ENCODE results near the gene KIAA1549. TPM values are rescaled to one million over a fixed set of nuclear protein-coding genes. Genes with fewer than 3 reads are reported as not detected.

The KIAA1549 gene
- total RNA-seq, 1 donor from 2014 or later, result 2.1 TPM

DNA sequence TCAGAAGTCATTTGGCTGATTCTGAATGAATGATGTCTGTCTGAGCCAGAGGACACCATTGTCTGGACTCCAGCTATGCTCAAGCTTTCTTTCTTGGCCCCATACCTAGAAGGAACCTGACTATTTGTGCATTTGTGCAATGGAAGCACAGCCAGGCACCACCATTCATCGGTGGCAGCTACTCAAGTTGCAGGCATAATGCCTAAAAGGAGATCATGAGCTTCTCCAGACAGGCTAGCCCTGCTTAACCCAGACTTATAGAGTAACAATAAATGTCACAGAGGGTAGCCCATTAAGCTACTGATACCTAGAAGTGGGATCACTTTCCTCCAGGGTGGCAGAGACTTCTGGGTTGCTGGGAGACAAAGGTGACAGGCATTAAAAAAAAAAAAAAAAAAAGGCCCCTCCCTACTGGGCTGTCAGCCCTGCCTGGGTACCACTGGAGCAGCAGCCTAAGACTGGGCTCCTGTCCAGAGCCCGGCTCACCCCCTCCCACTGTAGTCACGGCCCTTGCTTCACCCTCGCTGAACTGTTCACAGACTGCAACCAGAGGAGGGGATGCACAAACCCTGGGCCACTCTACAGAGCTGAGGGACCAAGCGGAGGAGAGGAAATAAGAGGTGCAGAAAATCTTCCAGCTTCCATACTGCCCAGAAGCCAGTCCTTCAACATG, 107.8 kb downstream of the KIAA1549 start:
- intact Hi-C loops (cut with DNase I), result no loop called here
- no peak for ATAC-seq (ENCODE audit: poor library complexity)

DNA sequence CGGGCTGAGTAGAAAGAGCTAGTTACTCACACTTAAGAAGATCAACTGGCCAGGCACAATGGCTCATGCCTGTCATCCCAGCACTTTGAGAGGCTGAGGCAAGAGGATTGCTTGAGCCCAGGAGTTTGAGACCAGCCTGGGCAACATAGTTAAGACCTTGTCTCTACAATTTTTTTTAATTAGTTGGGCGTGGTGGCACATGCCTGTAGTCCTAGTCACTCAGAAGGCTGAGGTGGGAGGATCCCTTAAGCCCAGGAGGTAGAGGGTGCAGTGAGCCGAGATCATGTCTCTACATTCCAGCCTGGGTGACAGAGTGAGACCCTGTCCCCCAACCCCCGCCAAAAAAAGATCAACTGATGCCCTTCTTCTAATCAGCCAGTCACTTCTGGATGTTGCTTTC, 108.6 kb downstream of the KIAA1549 start:
- no peak for ATAC-seq (ENCODE audit: poor library complexity)
- no peak for DNase-seq
- intact Hi-C loops (cut with DNase I), result no loop called here

More for the DNA sequence above, 107.8 kb downstream of the KIAA1549 start:
- no peak for DNase-seq

DNA sequence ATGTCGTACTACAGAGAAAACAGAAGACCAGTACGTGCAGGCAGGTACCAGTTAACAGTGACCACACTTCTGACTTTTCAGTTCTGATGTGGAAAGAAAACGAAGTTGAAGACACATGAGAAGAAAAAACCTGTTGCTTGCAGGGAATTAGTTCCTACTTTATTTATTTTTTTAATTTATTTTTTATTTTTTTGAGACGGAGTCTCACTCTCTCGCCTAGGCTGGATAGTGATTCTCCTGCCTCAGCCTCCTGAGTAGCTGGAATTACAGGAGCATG, 109.4 kb downstream of the KIAA1549 start:
- DNase-seq (no peak), ATAC-seq (ENCODE audit: poor library complexity) (no peak)
- intact Hi-C loops (cut with DNase I), result no loop called here

DNA sequence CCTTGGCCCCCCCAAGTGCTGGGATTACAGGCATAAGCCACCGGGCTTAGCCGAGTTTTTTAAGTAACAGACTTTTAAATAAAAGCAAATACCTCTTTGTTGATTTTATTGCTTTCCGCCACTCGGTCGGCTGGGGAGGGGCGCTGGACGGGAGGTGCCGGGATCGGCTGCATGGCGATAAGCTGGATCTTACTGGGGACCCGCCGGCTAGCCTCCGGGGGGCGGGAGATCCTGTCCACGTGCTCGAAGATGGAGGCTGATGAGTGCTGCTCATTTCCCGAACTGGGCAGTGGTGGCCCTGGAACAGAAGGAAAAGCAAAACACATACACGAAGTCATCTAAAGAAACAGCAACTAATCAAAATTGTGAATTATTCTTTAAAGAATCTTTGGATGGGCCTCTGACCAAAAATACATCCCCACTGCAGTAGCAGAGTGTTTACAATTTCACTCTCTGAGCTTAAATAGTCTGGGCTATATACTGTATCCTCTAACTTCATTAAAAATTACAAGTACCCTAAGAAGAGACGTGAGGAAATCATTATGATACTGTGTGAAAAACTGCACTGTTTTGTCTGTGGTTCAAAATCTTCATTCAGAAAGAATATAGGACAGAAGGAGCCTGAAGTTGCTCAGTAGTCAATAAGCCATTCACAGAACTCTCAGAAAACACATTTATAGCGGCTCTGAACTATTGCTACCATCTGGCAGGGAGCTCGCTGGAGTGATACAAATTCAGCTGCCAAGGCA, 110.0 kb downstream of the KIAA1549 start:
- no peak for ATAC-seq (ENCODE audit: poor library complexity)
- intact Hi-C loops (cut with DNase I), result no loop called here
- DNase-seq, result no peak

DNA sequence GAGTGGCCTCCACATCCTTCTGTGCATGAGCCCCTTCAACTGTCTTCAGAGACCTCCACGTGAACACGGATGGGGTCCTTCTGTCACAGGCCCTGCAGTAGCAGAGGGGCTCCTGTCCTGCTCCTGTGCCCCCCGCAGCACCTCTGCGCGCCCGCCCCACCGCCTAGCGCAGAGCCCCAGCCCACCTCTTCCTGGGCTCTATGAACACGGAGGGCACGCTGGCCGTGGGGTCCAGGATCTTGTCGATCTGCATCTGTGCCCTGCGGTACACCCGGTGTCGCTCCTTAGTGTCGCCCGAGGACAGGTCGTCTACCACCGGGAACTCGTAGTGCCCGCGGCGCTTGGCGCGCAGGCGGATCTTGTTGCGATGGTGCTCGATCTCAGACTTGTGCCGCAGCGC, 111.8 kb downstream of the KIAA1549 start:
- ATAC-seq (ENCODE audit: poor library complexity) (no peak), DNase-seq (no peak)
- intact Hi-C loops (cut with DNase I), result no loop called here

DNA sequence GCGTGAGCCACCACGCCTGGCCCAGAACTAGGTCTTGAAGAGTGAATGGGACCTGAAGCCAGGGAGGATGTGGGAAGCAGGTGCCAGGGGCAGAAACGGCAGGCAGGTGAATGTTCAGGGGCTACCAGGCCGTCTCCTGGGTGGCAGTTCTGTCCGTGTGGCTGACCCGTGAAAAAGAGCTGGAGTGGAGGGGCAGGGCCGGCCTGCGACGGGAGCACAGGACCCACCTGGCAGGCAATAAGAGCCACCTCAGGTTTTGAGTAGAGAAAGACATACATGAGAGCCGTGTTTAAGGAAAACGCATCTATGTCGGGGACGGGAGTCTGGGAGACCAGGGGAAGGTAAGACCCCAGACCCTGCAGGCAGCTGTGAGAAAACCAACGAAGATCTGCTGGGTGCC, 112.5 kb downstream of the KIAA1549 start:
- intact Hi-C loops (cut with DNase I), result no loop called here
- no peak for DNase-seq
- ATAC-seq (ENCODE audit: poor library complexity), result no peak

DNA sequence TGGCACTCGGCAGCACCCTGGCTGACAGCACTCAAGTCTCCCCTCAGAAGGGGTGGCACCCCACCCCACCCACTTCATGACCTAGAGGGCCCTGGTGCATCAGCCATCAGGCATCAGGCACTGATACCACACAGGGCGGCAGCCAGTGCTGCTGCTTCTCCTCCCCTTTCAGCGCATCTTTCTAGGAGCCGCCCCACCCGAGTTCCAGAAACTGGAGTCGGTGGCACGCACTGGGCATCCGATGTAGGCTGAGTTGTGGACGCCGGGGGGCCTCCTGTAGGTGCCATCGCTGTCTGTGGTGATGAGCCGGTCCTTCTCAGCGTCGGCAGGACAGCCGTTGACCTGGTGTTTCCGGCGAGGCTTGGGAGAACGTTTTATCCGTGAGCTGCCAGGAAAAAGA, 113.4 kb downstream of the KIAA1549 start:
- intact Hi-C loops (cut with DNase I), result no loop called here
- no peak for DNase-seq
- no peak for ATAC-seq (ENCODE audit: poor library complexity)

DNA sequence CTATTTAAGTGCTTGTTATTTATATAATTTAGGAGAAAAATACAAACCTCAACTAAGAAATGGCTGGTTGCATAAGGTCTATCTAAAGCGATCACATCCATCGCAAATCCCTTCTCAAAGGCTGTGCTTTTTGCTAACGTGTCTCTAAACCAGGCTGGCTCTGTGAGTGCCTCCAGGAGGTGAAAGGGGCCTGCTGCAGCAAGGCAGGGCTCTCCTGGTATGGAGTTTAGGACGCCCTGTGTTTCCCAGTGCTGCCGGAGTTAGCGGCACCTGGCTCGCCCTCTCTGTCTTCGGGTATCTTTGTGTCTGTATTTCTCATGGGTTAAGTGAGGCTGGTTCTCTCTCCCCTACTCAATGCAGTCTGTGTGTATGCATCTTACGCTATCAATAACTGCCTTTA, 114.8 kb downstream of the KIAA1549 start:
- DNase-seq (no peak), ATAC-seq (ENCODE audit: poor library complexity) (no peak)
- intact Hi-C loops (cut with DNase I), result no loop called here

DNA sequence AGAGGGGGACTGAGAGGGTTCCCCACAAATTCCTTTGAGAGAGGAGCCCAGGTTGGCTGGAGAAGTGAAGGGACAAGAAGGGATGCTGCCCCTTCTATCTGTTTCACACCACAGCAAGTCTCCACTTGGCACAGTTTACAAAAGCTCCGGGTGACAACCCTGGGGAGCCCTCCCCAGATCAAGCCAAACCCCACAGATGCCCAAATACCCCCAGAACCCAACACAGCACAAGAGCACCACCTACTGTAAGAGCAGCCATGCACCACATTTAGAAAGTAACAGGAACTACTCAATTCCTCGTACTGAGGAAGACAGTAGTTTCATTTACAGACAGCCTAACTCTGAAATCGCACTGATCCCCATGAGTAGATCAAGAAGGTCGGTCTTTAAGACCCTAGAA, 115.3 kb downstream of the KIAA1549 start:
- intact Hi-C loops (cut with DNase I), result no loop called here
- DNase-seq (no peak), ATAC-seq (ENCODE audit: poor library complexity) (no peak)

DNA sequence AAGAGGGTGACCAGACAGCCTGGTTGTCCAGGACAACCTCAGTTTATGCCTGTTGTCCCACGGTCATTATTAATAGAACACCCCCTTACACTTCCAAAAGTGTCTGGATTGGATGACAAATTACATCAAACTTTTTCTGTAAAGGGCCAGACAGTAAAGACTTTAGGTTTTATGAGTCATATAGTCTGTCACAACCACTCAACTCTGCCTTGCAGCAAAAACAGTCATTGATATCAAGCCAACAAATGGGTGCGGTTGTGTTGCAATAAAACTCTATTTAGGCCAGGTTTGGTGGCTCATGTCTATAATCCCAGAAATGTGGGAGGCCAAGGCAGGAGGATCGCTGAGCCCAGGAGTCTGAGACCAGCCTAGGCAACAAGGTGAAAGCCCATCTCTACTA, 116.5 kb downstream of the KIAA1549 start:
- ATAC-seq (ENCODE audit: poor library complexity) (no peak), DNase-seq (no peak)
- intact Hi-C loops (cut with DNase I), result no loop called here

DNA sequence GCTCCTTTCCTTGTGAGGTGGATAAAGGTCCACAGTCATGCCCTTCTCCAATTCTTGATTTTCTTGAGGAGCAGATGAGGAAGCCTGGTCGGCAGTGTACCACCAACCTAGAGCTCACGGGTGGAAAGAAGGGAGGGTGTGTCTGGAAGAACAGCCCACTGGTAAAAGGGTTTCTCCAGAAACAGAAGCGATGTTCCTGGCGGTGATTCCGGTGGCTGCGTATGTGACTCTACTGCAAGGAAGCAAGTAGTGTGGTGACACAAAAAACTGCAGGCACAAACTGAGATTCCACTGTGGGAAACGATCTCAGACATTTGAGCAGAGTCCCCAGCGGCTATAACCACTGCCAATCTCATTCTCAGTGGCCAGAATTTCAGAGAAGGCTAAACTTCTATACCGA, 117.3 kb downstream of the KIAA1549 start:
- intact Hi-C loops (cut with DNase I), result no loop called here
- DNase-seq, result no peak
- no peak for ATAC-seq (ENCODE audit: poor library complexity)

DNA sequence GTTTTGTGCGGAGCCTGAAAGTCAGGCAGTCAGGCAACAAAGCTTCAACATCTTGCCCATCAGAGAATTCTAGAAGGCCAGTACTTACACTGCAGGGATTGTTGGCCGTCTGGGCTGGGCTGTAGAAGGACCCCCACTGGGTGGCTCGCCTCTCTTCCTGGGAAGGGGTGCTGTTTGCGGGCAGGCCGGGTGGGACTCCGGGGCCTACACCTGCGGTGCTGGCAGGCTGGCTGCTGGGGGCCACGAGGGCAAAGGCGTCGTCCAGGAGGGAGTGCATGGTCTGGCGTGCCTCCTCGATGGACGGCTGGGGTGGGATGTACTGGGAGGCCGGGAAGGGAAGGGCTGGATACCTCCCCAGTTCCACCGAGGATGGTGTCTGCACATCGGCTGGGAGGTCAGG, 120.1 kb downstream of the KIAA1549 start:
- ATAC-seq (ENCODE audit: poor library complexity) (no peak), DNase-seq (no peak)
- intact Hi-C loops (cut with DNase I), result no loop called here

DNA sequence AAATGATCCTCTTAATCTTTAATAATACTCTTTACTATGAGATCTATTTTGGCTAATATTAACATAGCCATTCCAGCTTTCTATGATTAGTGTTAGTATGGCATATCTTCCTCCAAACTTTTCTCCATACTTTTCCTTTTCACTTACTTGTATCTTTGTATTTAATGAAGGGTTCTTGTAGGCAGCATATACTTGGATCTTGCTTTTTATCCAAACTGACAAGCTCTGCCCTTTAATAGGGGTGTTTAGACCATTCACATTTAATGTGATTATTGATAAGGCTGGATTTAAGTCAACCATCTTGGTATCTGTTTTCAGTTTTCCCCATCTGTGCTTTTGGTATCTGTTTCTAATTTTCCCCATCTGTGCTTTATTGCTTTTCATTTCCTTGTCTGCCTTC, 123.5 kb downstream of the KIAA1549 start:
- ATAC-seq (ENCODE audit: poor library complexity) (no peak), DNase-seq (no peak)
- intact Hi-C loops (cut with DNase I), result no loop called here

DNA sequence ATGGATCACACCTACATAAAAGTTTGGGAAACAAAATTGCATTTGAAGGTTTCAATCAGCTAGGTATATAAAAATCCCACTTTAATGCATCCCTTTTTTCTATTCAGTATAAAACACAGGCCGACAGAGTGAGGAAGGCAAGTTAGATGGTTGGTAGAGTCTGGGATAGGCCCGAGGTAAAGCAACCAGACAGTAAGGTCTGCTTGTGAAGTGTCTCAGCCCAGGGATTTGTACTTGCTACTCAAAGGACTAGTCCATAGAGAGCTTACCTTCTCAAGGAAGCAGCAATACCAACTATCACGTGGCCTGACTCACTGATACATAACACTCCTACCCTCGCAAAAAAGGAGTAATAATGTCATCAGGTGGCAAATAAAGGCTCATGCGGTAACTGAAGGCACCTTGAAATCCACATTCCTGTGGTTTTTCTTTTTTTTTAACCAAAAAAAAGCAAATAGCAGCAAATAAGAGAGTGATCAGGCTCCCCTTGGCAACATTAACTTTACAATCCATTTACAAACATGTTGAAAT, 127.0 kb downstream of the KIAA1549 start:
- intact Hi-C loops (cut with DNase I), result no loop called here
- ATAC-seq (ENCODE audit: poor library complexity), result no peak
- DNase-seq, result no peak

DNA sequence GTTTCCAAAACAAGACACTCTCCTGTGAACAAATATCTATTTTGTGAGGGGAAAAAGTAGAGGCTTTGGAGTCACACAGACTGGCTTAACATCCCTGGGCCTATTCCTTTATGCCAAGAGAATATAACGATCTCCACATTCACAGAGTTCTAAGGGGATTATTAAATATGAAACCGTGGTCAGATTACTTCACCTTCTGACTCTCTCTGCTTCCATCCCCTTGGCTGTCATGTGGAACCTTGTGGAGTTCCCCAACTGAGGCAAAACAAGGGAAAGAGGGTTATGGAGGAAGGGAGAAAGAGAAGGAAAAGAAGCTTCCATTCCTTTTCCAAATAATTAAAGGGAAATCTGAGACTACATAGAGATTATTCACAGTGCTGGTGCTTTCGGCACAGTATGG, 127.7 kb downstream of the KIAA1549 start:
- intact Hi-C loops (cut with DNase I), result no loop called here
- ATAC-seq (ENCODE audit: poor library complexity) (no peak), DNase-seq (no peak)

DNA sequence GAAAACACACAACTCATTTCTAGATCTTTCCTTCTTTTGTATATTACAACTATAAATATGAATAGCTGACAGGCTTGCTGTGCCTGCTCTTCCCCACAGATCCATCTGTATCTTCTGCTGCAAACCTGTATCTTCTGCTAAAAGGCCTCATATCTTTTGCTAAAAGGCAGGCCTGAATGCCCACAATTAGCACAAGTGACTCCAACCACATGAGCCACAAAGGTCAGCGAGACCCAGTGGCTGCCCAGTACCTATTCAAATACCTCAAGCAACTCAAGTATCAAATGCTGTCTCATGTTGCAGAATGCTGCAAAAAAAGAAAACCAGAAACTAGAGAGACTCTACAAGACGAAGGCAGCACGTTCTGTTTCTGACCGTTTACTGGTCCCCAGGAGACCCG, 128.7 kb downstream of the KIAA1549 start:
- DNase-seq (no peak), ATAC-seq (ENCODE audit: poor library complexity) (no peak)
- intact Hi-C loops (cut with DNase I), result no loop called here

DNA sequence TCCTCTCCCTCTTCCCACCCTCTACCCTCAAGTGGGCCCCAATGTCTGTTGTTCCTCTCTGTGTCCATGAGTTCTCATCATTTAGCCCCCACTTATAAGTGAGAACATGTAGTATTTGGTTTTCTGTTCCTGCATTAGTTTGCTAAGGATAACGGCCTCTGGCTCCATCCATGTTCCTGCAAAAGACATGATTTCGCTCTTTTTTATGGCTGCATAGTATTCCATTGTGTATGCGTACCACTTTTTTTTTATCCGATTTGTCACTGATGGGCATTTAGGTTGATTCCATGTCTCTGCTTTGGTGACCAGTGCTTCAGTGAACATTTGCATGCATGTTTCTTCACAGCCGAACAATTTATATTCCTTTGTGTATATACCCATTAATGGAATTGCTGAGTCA, 131.5 kb downstream of the KIAA1549 start:
- intact Hi-C loops (cut with DNase I), result no loop called here
- ATAC-seq (ENCODE audit: poor library complexity) (no peak), DNase-seq (no peak)

DNA sequence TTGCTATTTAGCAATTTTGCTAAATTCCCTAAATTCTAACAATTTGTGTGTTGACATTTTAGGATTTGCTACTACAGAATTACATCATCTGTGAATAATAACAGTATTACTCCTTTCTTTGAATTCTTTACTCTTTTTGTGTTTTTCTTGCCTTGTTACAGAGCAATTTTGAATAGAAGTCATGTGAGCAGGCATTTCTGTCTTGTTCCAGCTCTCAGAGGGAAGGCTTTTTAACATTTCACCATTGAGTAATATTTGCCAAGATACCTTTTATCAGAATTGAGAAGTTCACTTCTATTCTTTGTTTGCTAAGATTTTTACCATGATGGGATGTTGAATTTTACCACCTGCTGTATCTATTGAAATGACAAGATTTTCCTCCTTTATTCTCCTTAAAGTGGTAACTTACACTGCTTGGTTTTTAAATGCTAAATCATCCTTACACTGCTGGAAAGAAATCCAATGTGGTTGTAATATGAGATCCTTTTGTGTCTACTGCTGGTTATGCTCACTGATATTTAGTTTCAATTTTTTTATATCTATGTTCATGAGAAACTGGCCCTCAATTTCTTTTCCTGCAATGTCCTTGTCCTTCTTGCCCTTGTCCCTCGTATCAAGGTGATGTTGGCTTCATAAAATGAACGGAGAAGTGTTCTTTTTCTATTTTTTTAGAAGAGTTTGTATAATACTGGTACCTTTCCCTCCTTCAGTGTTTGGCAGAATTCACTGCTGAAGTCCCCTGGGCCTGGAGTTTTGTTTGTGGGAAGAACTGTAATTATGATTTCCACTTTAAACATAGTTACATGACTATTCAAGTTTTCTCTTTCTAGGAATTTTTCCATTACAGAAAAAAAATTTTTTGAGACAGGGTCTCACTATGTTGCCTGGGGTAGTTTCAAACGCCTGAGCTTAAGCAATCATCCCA, 132.9 kb downstream of the KIAA1549 start:
- ATAC-seq (ENCODE audit: poor library complexity) (no peak), DNase-seq (no peak)
- intact Hi-C loops (cut with DNase I), result no loop called here

DNA sequence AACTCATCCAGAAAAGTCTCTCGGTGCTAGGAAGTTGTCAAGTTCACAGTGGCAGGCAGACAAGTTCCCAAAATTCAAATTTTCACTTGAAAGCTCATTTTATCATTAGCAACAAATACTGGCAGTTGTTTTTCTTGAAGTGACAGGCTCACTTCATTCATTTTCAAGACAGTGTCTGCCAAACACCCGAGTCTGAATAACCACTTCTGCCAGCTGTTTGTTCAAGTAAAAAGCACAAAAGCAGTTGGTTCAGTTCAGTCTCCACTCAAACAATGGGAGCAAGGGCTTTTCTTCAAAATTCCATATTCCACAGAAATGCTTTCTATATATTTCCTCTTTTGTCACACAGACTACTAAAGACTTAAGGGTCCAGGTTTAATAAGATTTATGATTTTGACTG, 135.5 kb downstream of the KIAA1549 start:
- intact Hi-C loops (cut with DNase I), result no loop called here
- ATAC-seq (ENCODE audit: poor library complexity) (no peak), DNase-seq (no peak)

Measured in Right ventricle myocardium superior (tissue), 1 donor.